GM12878 (cell line): ENCODE data around the gene BICDL2. TPM values are rescaled to one million over a fixed set of nuclear protein-coding genes. Genes with fewer than 3 reads are reported as not detected.

ENCODE experiments used
- BCLAF1 ChIP-seq: fragments of 450-650 bp; IDR thresholded peaks from 2 replicates; pipeline ENCODE4 v1.6.1; 2017; ENCODE audit warnings: antibody characterized with exemption, mild to moderate bottlenecking, moderate library complexity
- FOS ChIP-seq: IDR thresholded peaks from 3 replicates; pipeline ENCODE4 v1.6.1; 2011; ENCODE audit warnings: borderline replicate concordance; ENCODE audit not compliant: insufficient read length; ENCODE audit errors: extremely low read depth
- HDAC2 ChIP-seq: fragments of 200-600 bp; sonication (generic); IDR thresholded peaks from 2 replicates; pipeline ENCODE4 v1.6.1; 2017
- IRF5 ChIP-seq: fragments of 450-650 bp; IDR thresholded peaks from 2 replicates; pipeline ENCODE4 v1.6.1; 2017; ENCODE audit warnings: borderline replicate concordance
- MLLT1 ChIP-seq: fragments of 450-650 bp; IDR thresholded peaks from 2 replicates; pipeline ENCODE4 v1.6.1; 2016; ENCODE audit warnings: mild to moderate bottlenecking
- MYC ChIP-seq: IDR thresholded peaks from 2 replicates; pipeline ENCODE4 v1.6.1; 2011; ENCODE audit warnings: mild to moderate bottlenecking, low read length, moderate library complexity, inconsistent platforms; ENCODE audit not compliant: insufficient read depth, insufficient replicate concordance, insufficient read length, severe bottlenecking
- NFXL1 ChIP-seq: fragments of 450-650 bp; IDR thresholded peaks from 2 replicates; pipeline ENCODE4 v1.6.1; 2017; ENCODE audit warnings: antibody characterized with exemption, mild to moderate bottlenecking, borderline replicate concordance
- PAX5 ChIP-seq: IDR thresholded peaks from 2 replicates; pipeline ENCODE4 v1.6.1; 2011; ENCODE audit warnings: low read depth, low read length, borderline replicate concordance
- RB1 ChIP-seq: fragments of 450-650 bp; formaldehyde crosslinking; IDR thresholded peaks from 2 replicates; pipeline ENCODE4 v1.6.1; 2017; ENCODE audit warnings: mild to moderate bottlenecking, borderline replicate concordance
- RCOR1 ChIP-seq: conservative IDR thresholded peaks from 2 replicates; pipeline ENCODE4 v1.6.1; 2012; ENCODE audit warnings: low read depth, low read length, improper control_type of control experiment
- SP1 ChIP-seq: IDR thresholded peaks from one replicate; pipeline ENCODE4 v1.6.1; 2011; ENCODE audit warnings: low read depth, low read length
- SREBF1 ChIP-seq: IDR thresholded peaks from 2 replicates; pipeline ENCODE4 v1.6.1; 2012; ENCODE audit warnings: mild to moderate bottlenecking, low read length
- TCF12 ChIP-seq: IDR thresholded peaks from 2 replicates; pipeline ENCODE4 v1.6.1; 2011; ENCODE audit warnings: low read depth, mild to moderate bottlenecking, low read length
- USF2 ChIP-seq: IDR thresholded peaks from 2 replicates; pipeline ENCODE4 v1.6.1; 2011; ENCODE audit warnings: low read depth, low read length, improper control_type of control experiment, borderline replicate concordance
- WRNIP1 ChIP-seq: IDR thresholded peaks from 2 replicates; pipeline ENCODE4 v1.6.1; 2011; ENCODE audit warnings: low read depth, low read length, improper control_type of control experiment, borderline replicate concordance
- ZNF384 ChIP-seq: IDR thresholded peaks from 2 replicates; pipeline ENCODE4 v1.6.1; 2012; ENCODE audit warnings: low read depth, mild to moderate bottlenecking, low read length, improper control_type of control experiment, borderline replicate concordance
- polyA plus RNA-seq, 11 experiments: library from polyadenylated mRNA; depleted of rRNA in 4 of 11; unstranded in 6 of 11; stranded (reverse) in 5 of 11; fragments of >200 nt; fragmentation: Nextera tagmentation in 4 of 11; fragmentation: Illumina TruSeq in 1 of 11; extraction: Ambion mirVana in 4 of 11; extraction: Trizol in 1 of 11; gene quantifications; 1 replicate in 1 of 11; 2 replicates in 10 of 11; pipeline versions ENCODE4 v1.2.1 to v1.2.3, GENCODE V29; 2011 to 2016; ENCODE audit warnings: inconsistent platforms in 2 of 11, missing spikeins in 2 of 11, low read depth in 1 of 11
- total RNA-seq, 4 experiments: library from RNA; depleted of rRNA in 3 of 4; stranded (reverse); fragments of >200 nt in 3 of 4; fragmentation: Illumina TruSeq in 1 of 4; extraction: Trizol in 1 of 4; gene quantifications; 2 replicates each; pipeline versions ENCODE4 v1.2.1 to v1.2.3, GENCODE V29; 2013 to 2021

The BICDL2 gene
- total and polyA plus RNA-seq, 10 of the 15 experiments (the other 5 are each of a cell fraction or from before 2014, with no cell fraction given): not detected

- peak; percentile 90; the same call in 1 of the 2 replicates for TF ChIP-seq RB1
- TF ChIP-seq RCOR1: no peak
- peak; percentile 57; the same call in 1 of the 2 replicates for TF ChIP-seq PAX5
- TF ChIP-seq WRNIP1: no peak
- no peak for TF ChIP-seq NFXL1
- TF ChIP-seq ZNF384: peak; percentile 52; the same call in 1 of the 2 replicates
- peak; percentile 99 for TF ChIP-seq SP1
- TF ChIP-seq TCF12: peak; percentile 75; the same call in 1 of the 2 replicates
- peak; percentile 51; the same call in 1 of the 2 replicates for TF ChIP-seq MLLT1
- no peak for TF ChIP-seq IRF5
- TF ChIP-seq MYC: no peak
- no peak for TF ChIP-seq HDAC2
- TF ChIP-seq SREBF1: no peak
- TF ChIP-seq BCLAF1: no peak
- TF ChIP-seq USF2: no peak
- peak; percentile 84 for TF ChIP-seq FOS
Measured at GRCh38 chr16:3003582-3004270, 33.0 kb downstream of the BICDL2 start (continued).
